ENCODE results near the gene ILDR1. TPM values are rescaled to one million over a fixed set of nuclear protein-coding genes. Genes with fewer than 3 reads are reported as not detected.

Gene ILDR1
- total and polyA plus RNA-seq, 10 of the 15 experiments (the other 5 are each of a cell fraction or from before 2014, with no cell fraction given) = 1.3 to 12.0 (median 7.0) TPM

- TF ChIP-seq POU2F2 (IDR thresholded peaks at IDR 0.05; ENCODE audit: borderline replicate concordance, low read depth, low read length) = no peak
- peak; percentile 99 for TF ChIP-seq JUNB (IDR thresholded peaks at IDR 0.05)
- TF ChIP-seq ATF7 (IDR thresholded peaks at IDR 0.05; ENCODE audit: low read depth) = peak; percentile 93
- TF ChIP-seq ZNF592 (IDR thresholded peaks at IDR 0.05) = no peak
- no peak for TF ChIP-seq IRF3 (IDR thresholded peaks at IDR 0.05)
- TF ChIP-seq NR2F1 (conservative IDR thresholded peaks at IDR 0.05) = peak; percentile 84
- no peak for TF ChIP-seq ZNF217 (IDR thresholded peaks at IDR 0.05)
- no peak for TF ChIP-seq PAX8 (IDR thresholded peaks at IDR 0.05)
- TF ChIP-seq IRF4 (IDR thresholded peaks at IDR 0.05; ENCODE audit: low read depth, low read length) = peak; percentile 88
These were observed 23.9 kb downstream of the ILDR1 start (continued) for GRCh38 chr3:121998030-121998580.
